NT2/D1 (cell line): ENCODE data around the gene SMTNL2.

ENCODE experiments used
- YY1 ChIP-seq: IDR thresholded peaks from 2 replicates; pipeline ENCODE4 v1.6.1; 2011; ENCODE audit not compliant: insufficient read length, insufficient read depth
- ZNF274 ChIP-seq: IDR thresholded peaks from 2 replicates; pipeline ENCODE4 v1.6.1; 2011; ENCODE audit warnings: mild to moderate bottlenecking, low read depth, low read length

DNA sequence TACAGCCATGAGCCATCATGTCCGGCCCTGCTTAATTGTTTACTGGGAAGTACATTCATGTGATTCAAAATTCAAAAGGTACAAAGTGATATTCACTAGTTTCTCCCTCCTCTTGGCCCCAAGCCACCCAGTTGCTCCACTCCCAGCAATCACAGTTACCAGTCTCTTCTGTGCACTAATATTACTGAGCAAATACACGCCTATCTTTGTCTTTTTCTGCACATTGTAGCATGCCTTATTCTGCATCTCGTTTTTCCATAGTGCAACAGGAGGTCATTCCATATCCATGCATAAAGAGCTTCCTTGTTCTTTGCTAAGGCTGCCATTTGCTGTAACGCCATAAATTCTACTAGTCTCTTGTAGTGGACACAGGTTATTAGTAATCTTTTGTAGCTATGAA, 59.3 kb downstream of the SMTNL2 start:
- TF ChIP-seq YY1, result no peak
- TF ChIP-seq ZNF274, result no peak
